Neural progenitor cell (in vitro differentiated cells): Measurements from ENCODE around the gene SLC35E1.
"Not testable (repeated sequence)": the region's sequence is repeated elsewhere in the genome, so short reads cannot be mapped to it uniquely, and the experiment has no call there.

Source experiments
- CTCF ChIP-seq: fragments of 200-600 bp; sonication (generic); IDR thresholded peaks from 2 replicates; pipeline ENCODE4 v1.5.1; 2017; ENCODE audit warnings: antibody characterized with exemption, mild to moderate bottlenecking
- EZH2 ChIP-seq: fragments of 200-600 bp; sonication (generic); IDR thresholded peaks from 2 replicates; pipeline ENCODE4 v1.6.1; 2017; ENCODE audit warnings: antibody characterized with exemption, mild to moderate bottlenecking, moderate library complexity
- EZH2phosphoT487 ChIP-seq: fragments of 200-600 bp; sonication (generic); IDR thresholded peaks from 2 replicates; pipeline ENCODE4 v1.6.1; 2017; ENCODE audit warnings: antibody characterized with exemption

DNA sequence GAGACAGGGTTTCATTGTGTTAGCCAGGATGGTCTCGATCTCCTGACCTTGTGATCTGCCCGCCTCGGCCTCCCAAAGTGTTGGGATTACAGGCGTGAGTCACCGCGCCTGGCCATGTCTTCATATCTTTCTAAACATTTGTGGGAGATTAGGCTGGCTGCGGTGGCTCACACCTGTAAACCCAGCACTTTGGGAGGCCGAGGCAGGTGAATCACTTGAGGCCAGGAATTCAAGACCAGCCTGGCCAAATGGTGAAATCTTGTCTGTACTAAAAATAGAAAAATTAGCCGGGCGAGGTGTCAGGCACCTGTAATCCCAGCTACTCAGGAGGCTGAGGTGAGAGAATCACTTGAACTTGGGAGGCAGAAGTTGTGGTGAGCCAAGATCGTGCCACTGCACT, 66.1 kb downstream of the SLC35E1 start:
- TF ChIP-seq CTCF, EZH2phosphoT487, EZH2: not testable (repeated sequence)
